Spleen (tissue), 7 donors: ENCODE data around the gene GABBR2.

Experiments
- CTCF ChIP-seq, 11 experiments: fragments of 200-600 bp in 7 of 11; fragments of 450-650 bp in 4 of 11; sonication (generic) in 4 of 11; IDR thresholded peaks in 8 of 11; conservative IDR thresholded peaks in 3 of 11; 1 replicate in 7 of 11; 2 replicates in 4 of 11; pipeline versions ENCODE4 v1.4.0 to v1.8.0; 2016 to 2021; ENCODE audit warnings: antibody characterized with exemption in 11 of 11, inconsistent platforms in 4 of 11, mild to moderate bottlenecking in 1 of 11
- POLR2A ChIP-seq, 3 donors: fragments of 450-650 bp; IDR thresholded peaks; one replicate each; pipeline ENCODE4 v1.5.1; 2017; ENCODE audit warnings: antibody characterized with exemption in 3 of 3, mild to moderate bottlenecking in 1 of 3
- donor health status: DM: no; HTN: no; CAD: no; lungs with moderate emphysema.
- donor health status: DM: no; HTN: no; CAD: no.
- donor health status: DM: no; HTN: no; CAD: no.

GRCh38 chr9:98732091-98732490 lies 23.4 kb upstream of the GABBR2 start:
- no peak for TF ChIP-seq CTCF (IDR thresholded peaks at IDR 0.05 in 8 of 11, conservative IDR thresholded peaks at IDR 0.05 in 3 of 11)
- no peak for TF ChIP-seq POLR2A (IDR thresholded peaks at IDR 0.05)
